Measurements from ENCODE around the gene RIBC2. TPM values are rescaled to one million over a fixed set of nuclear protein-coding genes. Genes with fewer than 3 reads are reported as not detected.

Gene RIBC2
- not detected in 2 replicates for polyA plus RNA-seq

DNA sequence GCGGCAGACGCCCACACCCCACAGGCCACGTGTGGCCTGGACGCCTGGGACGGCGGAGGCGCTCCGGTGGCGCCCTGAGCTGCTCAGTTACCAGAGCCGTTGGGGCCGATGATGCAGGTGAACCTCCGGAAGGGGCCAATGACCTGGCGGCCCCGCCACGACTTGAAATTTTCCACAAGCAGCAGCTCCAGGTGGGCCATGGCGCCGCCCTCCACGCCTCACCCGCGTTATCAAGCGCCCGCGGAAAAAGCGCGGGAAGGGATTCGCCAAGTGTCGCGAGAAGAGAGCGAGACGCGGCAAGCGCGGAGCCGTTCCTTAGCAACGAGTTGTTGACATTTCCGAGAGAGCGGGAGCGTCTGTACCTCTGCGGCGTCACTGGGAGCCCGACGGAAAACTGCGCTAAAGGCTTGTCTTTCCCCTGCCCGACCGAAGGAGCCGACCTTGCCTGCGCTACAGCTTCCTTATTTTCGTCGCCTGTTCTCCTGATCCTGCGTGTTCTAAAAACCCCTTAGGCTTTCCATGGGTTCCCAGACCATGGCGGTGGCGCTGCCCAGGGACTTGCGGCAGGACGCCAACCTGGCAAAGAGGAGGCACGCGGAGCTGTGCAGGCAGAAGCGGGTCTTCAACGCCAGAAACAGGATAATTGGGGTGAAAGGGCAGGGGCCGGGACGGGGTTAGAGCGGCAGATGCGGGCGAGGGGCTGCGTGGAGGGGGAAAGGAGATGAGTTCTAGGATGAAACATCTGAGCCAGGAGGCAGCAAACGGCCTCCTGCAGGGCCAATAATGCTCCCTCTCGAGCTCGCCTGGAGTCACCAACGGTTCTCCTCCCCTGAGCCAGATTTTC lies at the start of gene RIBC2, which contains the start of gene SMC1B:
Gene RIBC2 (plus strand): TSS at position 326 of the 844 bp plus-strand sequence. CDS start 194 bp downstream, at position 520.
Gene SMC1B (minus strand): TSS at position 232 of the 844 bp plus-strand sequence. CDS start 32 bp downstream, at position 200.

Other genes with a start within 250 kb of the RIBC2 start
- 28.5 and 33.2 TPM in 2 replicates for gene NUP50, start 249.8 kb upstream of the RIBC2 start, polyA plus RNA-seq
- gene KIAA0930, start 172.8 kb upstream of the RIBC2 start, polyA plus RNA-seq: 3.0 and 13.0 TPM in 2 replicates
- not detected in 2 replicates for gene UPK3A, start 128.7 kb upstream of the RIBC2 start, polyA plus RNA-seq
- gene FAM118A, start 103.8 kb upstream of the RIBC2 start, polyA plus RNA-seq: 7.7 and 8.1 TPM in 2 replicates
- not detected in 2 replicates for gene SMC1B, start 94 bp upstream of the RIBC2 start, polyA plus RNA-seq
- 0.56 and 4.3 TPM in 2 replicates for gene FBLN1, start 89.2 kb downstream of the RIBC2 start, polyA plus RNA-seq